Measurements from ENCODE around the gene SMYD1. TPM values are rescaled to one million over a fixed set of nuclear protein-coding genes. Genes with fewer than 3 reads are reported as not detected.

SMYD1 gene
- total and polyA plus RNA-seq, 10 of the 15 experiments (the other 5 are each of a cell fraction or from before 2014, with no cell fraction given), result 0.09 TPM; not detected in 9

DNA sequence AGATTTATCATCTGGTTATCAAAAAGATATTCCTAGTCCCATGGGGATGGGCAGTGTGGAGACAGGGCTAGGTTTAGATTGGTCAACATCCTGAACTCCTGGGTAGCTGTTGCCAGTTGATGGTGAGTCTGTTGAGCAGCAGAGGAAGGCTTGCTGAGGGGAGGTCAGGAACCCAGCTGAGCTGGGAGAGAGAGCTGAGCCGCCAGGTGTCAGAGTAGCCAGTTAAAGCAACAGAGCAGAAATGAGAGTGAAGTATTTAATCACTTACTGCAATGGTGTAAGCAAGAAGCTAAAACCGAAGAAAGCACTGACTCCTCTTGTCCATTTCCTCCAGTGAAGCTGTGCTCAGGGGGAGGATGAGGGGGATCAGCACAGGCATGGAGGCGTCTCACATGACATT lies 29.6 kb downstream of the SMYD1 start:
- SMC1A ChIA-PET (ENCODE audit: uncharacterized antibody, unreplicated experiment), result interaction anchor here (0.9 kb wide), 1 partner anchor 63 kb away, joined by 3 read pairs; no protein-coding TSS in a partner anchor
- Histone ChIP-seq H3K9me3 (replicated peaks; ENCODE audit: control insufficient read depth, insufficient read depth, low read length) (no peaks in the 10 kb centered on the region), H2AFZ (ENCODE audit: control insufficient read depth, low read depth, low read length) (no peak overlapping the region), H3K27ac (ENCODE audit: control insufficient read depth, insufficient read depth) (no peak overlapping the region), H3K79me2 (ENCODE audit: control insufficient read depth, insufficient read depth, low read length) (no peaks in the 10 kb centered on the region), H3K4me3 (no peak overlapping the region), H3K27me3 (replicated peaks in 1 of 2; ENCODE audit: control insufficient read depth in 2 of 2, insufficient read depth in 2 of 2, low read length in 1 of 2) (peaks cover 2 to 3% of the 10 kb centered on the region in 2 experiments; a peak in 2 of 4 replicates), H4K20me1 (ENCODE audit: control insufficient read depth, insufficient read depth) (no peaks in the 10 kb centered on the region), H3K4me1 (ENCODE audit: control insufficient read depth, insufficient read depth, low read length) (no peaks in the 10 kb centered on the region), H3K36me3 (ENCODE audit: control insufficient read depth in 2 of 2, insufficient read depth in 2 of 2, low read length in 1 of 2) (no peaks in the 10 kb centered on the region), H3K4me2 (ENCODE audit: control insufficient read depth, insufficient read depth) (no peak overlapping the region), H3K9ac (ENCODE audit: control insufficient read depth, insufficient read depth, low read length) (no peak overlapping the region)
- POLR2A ChIA-PET, result no interaction called here
- in situ Hi-C loops (cut with MboI), result no loop called here
- ATAC-seq, result no peak
- 16% methylated on average over 3 of the region's 3 CpGs for WGBS (ENCODE audit: insufficient coverage, insufficient replicate concordance, low lambda C conversion rate, missing lambda C conversion rate)
- CTCF ChIA-PET, result interaction anchor here (0.5 to 1.0 kb wide), 2 partner anchors 24 to 37 kb away, joined by 3 read pairs; no protein-coding TSS in a partner anchor
- FAIRE-seq, result no peak
- no TSS peak for BruUV-seq (replicated peaks)
- RAD21 ChIA-PET (ENCODE audit: unreplicated experiment), result interaction anchor here (1.0 kb wide), 1 partner anchor 37 kb away, joined by 6 read pairs; no protein-coding TSS in a partner anchor
- DNase-seq (ENCODE audit: low read depth, low spot score), result no peak
- intact Hi-C loops (cut with micrococcal nuclease; ENCODE audit: unreplicated experiment), result loop anchor here (10.0 kb wide), 1 partner anchor 62 kb away; no protein-coding TSS in a partner anchor
- no peak for TF ChIP-seq SMARCA5 (IDR thresholded peaks at IDR 0.05)
- TF ChIP-seq, protein P1, sequence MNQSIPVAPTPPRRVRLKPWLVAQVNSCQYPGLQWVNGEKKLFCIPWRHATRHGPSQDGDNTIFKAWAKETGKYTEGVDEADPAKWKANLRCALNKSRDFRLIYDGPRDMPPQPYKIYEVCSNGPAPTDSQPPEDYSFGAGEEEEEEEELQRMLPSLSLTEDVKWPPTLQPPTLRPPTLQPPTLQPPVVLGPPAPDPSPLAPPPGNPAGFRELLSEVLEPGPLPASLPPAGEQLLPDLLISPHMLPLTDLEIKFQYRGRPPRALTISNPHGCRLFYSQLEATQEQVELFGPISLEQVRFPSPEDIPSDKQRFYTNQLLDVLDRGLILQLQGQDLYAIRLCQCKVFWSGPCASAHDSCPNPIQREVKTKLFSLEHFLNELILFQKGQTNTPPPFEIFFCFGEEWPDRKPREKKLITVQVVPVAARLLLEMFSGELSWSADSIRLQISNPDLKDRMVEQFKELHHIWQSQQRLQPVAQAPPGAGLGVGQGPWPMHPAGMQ (IDR thresholded peaks at IDR 0.05; ENCODE audit: borderline replicate concordance), result no peak
- no peak for TF ChIP-seq STAT3 (IDR thresholded peaks at IDR 0.05; ENCODE audit: low read depth, low read length)
- no peak for TF ChIP-seq SPI1 (IDR thresholded peaks at IDR 0.05; ENCODE audit: borderline replicate concordance, insufficient read depth, low read depth, low read length)
- no peak for TF ChIP-seq RELA (IDR thresholded peaks at IDR 0.05; ENCODE audit: borderline replicate concordance, partially characterized antibody)
- no peak for TF ChIP-seq ETV6 (conservative IDR thresholded peaks at IDR 0.05 in 1 of 2, IDR thresholded peaks at IDR 0.05 in 1 of 2; ENCODE audit: borderline replicate concordance in 1 of 2, low read depth in 1 of 2)
- TF ChIP-seq SIX5 (IDR thresholded peaks at IDR 0.05; ENCODE audit: low read depth, low read length, severe bottlenecking), result no peak
- TF ChIP-seq, protein P2, sequence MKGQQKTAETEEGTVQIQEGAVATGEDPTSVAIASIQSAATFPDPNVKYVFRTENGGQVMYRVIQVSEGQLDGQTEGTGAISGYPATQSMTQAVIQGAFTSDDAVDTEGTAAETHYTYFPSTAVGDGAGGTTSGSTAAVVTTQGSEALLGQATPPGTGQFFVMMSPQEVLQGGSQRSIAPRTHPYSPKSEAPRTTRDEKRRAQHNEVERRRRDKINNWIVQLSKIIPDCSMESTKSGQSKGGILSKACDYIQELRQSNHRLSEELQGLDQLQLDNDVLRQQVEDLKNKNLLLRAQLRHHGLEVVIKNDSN (IDR thresholded peaks at IDR 0.05; ENCODE audit: borderline replicate concordance, extremely low read length, insufficient read depth, low read depth, low read length), result no peak
- no peak for TF ChIP-seq NR2C1 (IDR thresholded peaks at IDR 0.05)
- TF ChIP-seq, protein P3, sequence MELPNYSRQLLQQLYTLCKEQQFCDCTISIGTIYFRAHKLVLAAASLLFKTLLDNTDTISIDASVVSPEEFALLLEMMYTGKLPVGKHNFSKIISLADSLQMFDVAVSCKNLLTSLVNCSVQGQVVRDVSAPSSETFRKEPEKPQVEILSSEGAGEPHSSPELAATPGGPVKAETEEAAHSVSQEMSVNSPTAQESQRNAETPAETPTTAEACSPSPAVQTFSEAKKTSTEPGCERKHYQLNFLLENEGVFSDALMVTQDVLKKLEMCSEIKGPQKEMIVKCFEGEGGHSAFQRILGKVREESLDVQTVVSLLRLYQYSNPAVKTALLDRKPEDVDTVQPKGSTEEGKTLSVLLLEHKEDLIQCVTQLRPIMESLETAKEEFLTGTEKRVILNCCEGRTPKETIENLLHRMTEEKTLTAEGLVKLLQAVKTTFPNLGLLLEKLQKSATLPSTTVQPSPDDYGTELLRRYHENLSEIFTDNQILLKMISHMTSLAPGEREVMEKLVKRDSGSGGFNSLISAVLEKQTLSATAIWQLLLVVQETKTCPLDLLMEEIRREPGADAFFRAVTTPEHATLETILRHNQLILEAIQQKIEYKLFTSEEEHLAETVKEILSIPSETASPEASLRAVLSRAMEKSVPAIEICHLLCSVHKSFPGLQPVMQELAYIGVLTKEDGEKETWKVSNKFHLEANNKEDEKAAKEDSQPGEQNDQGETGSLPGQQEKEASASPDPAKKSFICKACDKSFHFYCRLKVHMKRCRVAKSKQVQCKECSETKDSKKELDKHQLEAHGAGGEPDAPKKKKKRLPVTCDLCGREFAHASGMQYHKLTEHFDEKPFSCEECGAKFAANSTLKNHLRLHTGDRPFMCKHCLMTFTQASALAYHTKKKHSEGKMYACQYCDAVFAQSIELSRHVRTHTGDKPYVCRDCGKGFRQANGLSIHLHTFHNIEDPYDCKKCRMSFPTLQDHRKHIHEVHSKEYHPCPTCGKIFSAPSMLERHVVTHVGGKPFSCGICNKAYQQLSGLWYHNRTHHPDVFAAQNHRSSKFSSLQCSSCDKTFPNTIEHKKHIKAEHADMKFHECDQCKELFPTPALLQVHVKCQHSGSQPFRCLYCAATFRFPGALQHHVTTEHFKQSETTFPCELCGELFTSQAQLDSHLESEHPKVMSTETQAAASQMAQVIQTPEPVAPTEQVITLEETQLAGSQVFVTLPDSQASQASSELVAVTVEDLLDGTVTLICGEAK (IDR thresholded peaks at IDR 0.05; ENCODE audit: borderline replicate concordance), result no peak
- TF ChIP-seq, protein P4, sequence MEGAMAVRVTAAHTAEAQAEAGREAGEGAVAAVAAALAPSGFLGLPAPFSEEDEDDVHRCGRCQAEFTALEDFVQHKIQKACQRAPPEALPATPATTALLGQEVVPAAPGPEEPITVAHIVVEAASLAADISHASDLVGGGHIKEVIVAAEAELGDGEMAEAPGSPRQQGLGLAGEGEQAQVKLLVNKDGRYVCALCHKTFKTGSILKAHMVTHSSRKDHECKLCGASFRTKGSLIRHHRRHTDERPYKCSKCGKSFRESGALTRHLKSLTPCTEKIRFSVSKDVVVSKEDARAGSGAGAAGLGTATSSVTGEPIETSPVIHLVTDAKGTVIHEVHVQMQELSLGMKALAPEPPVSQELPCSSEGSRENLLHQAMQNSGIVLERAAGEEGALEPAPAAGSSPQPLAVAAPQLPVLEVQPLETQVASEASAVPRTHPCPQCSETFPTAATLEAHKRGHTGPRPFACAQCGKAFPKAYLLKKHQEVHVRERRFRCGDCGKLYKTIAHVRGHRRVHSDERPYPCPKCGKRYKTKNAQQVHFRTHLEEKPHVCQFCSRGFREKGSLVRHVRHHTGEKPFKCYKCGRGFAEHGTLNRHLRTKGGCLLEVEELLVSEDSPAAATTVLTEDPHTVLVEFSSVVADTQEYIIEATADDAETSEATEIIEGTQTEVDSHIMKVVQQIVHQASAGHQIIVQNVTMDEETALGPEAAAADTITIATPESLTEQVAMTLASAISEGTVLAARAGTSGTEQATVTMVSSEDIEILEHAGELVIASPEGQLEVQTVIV (IDR thresholded peaks at IDR 0.05; ENCODE audit: borderline replicate concordance, partially characterized antibody), result no peak
- TF ChIP-seq SMAD1 (IDR thresholded peaks at IDR 0.05; ENCODE audit: low read depth, partially characterized antibody), result no peak
- TF ChIP-seq BRCA1 (IDR thresholded peaks at IDR 0.05; ENCODE audit: low read depth, low read length), result no peak

Measured in GM12878 (cell line).